T-helper 2 cell treated with Interferon-gamma antibody and Interleukin-4, amounts not matched to agents 100 ng/mL and 5 ng/mL, for 36 hours (primary cell): Measurements from ENCODE around the gene RIPOR3. TPM values are rescaled to one million over a fixed set of nuclear protein-coding genes. Genes with fewer than 3 reads are reported as not detected.

Experiments
- intact Hi-C: fragments of 100-400 bp; cut with micrococcal nuclease; formaldehyde crosslinking; loops from one replicate; pipeline ENCODE4 v1.15.1; 2023
- total RNA-seq: library from RNA; stranded (reverse); gene quantifications from 2 replicates; pipeline ENCODE4 v1.2.3, GENCODE V29; 2022

Gene RIPOR3
- total RNA-seq, 1 donor from 2014 or later = not detected

- intact Hi-C loops = no loop called here
Observed at GRCh38 chr20:50594231-50594590, 97.1 kb downstream of the RIPOR3 start.

- intact Hi-C loops = no loop called here
Observed at GRCh38 chr20:50593005-50593335, 98.4 kb downstream of the RIPOR3 start.

- intact Hi-C loops = no loop called here
Observed at GRCh38 chr20:50592282-50593004, 98.9 kb downstream of the RIPOR3 start.

- intact Hi-C loops = no loop called here
Observed at GRCh38 chr20:50591233-50591852, 100.0 kb downstream of the RIPOR3 start.

- intact Hi-C loops = no loop called here
Observed at GRCh38 chr20:50590348-50590664, 101.0 kb downstream of the RIPOR3 start.

GRCh38 chr20:50589548-50590347 lies 101.6 kb downstream of the RIPOR3 start:
- intact Hi-C loops = loop anchor here (5.0 kb wide), 1 partner anchor 158 kb away; no protein-coding TSS in a partner anchor

- intact Hi-C loops = loop anchor here (5.0 kb wide), 1 partner anchor 159 kb away; no protein-coding TSS in a partner anchor
Observed at GRCh38 chr20:50588034-50588736, 103.2 kb downstream of the RIPOR3 start.

GRCh38 chr20:50587291-50587961 lies 103.9 kb downstream of the RIPOR3 start:
- intact Hi-C loops = loop anchor here (5.0 kb wide), 1 partner anchor 160 kb away; no protein-coding TSS in a partner anchor

- intact Hi-C loops = loop anchor here (5.0 kb wide), 1 partner anchor 161 kb away; no protein-coding TSS in a partner anchor
Observed at GRCh38 chr20:50586531-50587232, 104.7 kb downstream of the RIPOR3 start.

- intact Hi-C loops = loop anchor here (5.0 kb wide), 1 partner anchor 162 kb away; no protein-coding TSS in a partner anchor
Observed at GRCh38 chr20:50585678-50586077, 105.7 kb downstream of the RIPOR3 start.

- intact Hi-C loops = loop anchor here (5.0 kb wide), 1 partner anchor 162 kb away; no protein-coding TSS in a partner anchor
Observed at GRCh38 chr20:50585214-50585613, 106.1 kb downstream of the RIPOR3 start.

GRCh38 chr20:50584687-50585086 lies 106.7 kb downstream of the RIPOR3 start:
- intact Hi-C loops = loop anchor here (5.0 kb wide), 1 partner anchor 163 kb away; no protein-coding TSS in a partner anchor

- intact Hi-C loops = no loop called here
Observed at GRCh38 chr20:50583442-50584150, 107.7 kb downstream of the RIPOR3 start.

- intact Hi-C loops = no loop called here
Observed at GRCh38 chr20:50582591-50583234, 108.6 kb downstream of the RIPOR3 start.

GRCh38 chr20:50582092-50582491 lies 109.2 kb downstream of the RIPOR3 start:
- intact Hi-C loops = no loop called here

GRCh38 chr20:50580842-50581544 lies 110.3 kb downstream of the RIPOR3 start:
- intact Hi-C loops = loop anchor here (1.0 kb wide), 1 partner anchor 103 kb away; no protein-coding TSS in a partner anchor

GRCh38 chr20:50580016-50580747 lies 111.2 kb downstream of the RIPOR3 start:
- intact Hi-C loops = loop anchor here (1.0 kb wide), 1 partner anchor 102 kb away; no protein-coding TSS in a partner anchor

GRCh38 chr20:50579511-50579910 lies 111.8 kb downstream of the RIPOR3 start:
- intact Hi-C loops = no loop called here
